HG02571 (cell line): Measurements from ENCODE around the gene MCRS1.

ENCODE experiments used
- ATAC-seq: cut with Tn5 transposase; IDR thresholded peaks from one replicate; pipeline ENCODE4 v1.9.1; 2021; ENCODE audit warnings: mild to moderate bottlenecking, moderate library complexity; ENCODE audit not compliant: unreplicated experiment

MCRS1 gene

GRCh38 chr12:49556391-49557186 is 11.4 kb downstream of the MCRS1 start:
- ATAC-seq: no peak

GRCh38 chr12:49555631-49556390 is 12.1 kb downstream of the MCRS1 start:
- no peak for ATAC-seq

GRCh38 chr12:49554266-49554665 is 13.7 kb downstream of the MCRS1 start:
- ATAC-seq: no peak

- ATAC-seq: no peak
Observed at GRCh38 chr12:49553512-49554088, 14.3 kb downstream of the MCRS1 start.

- no peak for ATAC-seq
Observed at GRCh38 chr12:49552899-49553298, 15.0 kb downstream of the MCRS1 start.

GRCh38 chr12:49552425-49552824 is 15.5 kb downstream of the MCRS1 start:
- no peak for ATAC-seq

- ATAC-seq: no peak
Observed at GRCh38 chr12:49552014-49552413, 15.9 kb downstream of the MCRS1 start.

GRCh38 chr12:49550693-49551252 is 17.2 kb downstream of the MCRS1 start:
- ATAC-seq: no peak

GRCh38 chr12:49549735-49550692 is 17.9 kb downstream of the MCRS1 start:
- ATAC-seq: no peak

- ATAC-seq: no peak
Observed at GRCh38 chr12:49548822-49549648, 18.9 kb downstream of the MCRS1 start.

- no peak for ATAC-seq
Observed at GRCh38 chr12:49548481-49548821, 19.5 kb downstream of the MCRS1 start.

- no peak for ATAC-seq
Observed at GRCh38 chr12:49547090-49547690, 20.8 kb downstream of the MCRS1 start.

- ATAC-seq: no peak
Observed at GRCh38 chr12:49546481-49546880, 21.5 kb downstream of the MCRS1 start.

GRCh38 chr12:49545815-49546214 is 22.1 kb downstream of the MCRS1 start:
- ATAC-seq: no peak

GRCh38 chr12:49543914-49544815 is 23.8 kb downstream of the MCRS1 start:
- ATAC-seq: no peak

- no peak for ATAC-seq
Observed at GRCh38 chr12:49543221-49543913, 24.6 kb downstream of the MCRS1 start.

GRCh38 chr12:49542592-49543160 is 25.3 kb downstream of the MCRS1 start:
- no peak for ATAC-seq
